NCI-H226 (cell line): ENCODE data around the gene ARPC5.

Source experiments
- DNase-seq: peaks from one replicate; pipeline ENCODE4 v3.0.0-alpha.2; 2015

Gene ARPC5

GRCh38 chr1:183584147-183584546 lies 51.4 kb downstream of the ARPC5 start:
- DNase-seq = no peak

- DNase-seq = no peak
These were observed 52.1 kb downstream of the ARPC5 start for GRCh38 chr1:183583466-183583865.

- DNase-seq = no peak
These were observed 53.4 kb downstream of the ARPC5 start for GRCh38 chr1:183582021-183582713.

- peak; percentile 17 for DNase-seq
These were observed 55.3 kb downstream of the ARPC5 start for GRCh38 chr1:183580281-183580682.

- DNase-seq = no peak
These were observed 56.7 kb downstream of the ARPC5 start for GRCh38 chr1:183578856-183579255.

DNA sequence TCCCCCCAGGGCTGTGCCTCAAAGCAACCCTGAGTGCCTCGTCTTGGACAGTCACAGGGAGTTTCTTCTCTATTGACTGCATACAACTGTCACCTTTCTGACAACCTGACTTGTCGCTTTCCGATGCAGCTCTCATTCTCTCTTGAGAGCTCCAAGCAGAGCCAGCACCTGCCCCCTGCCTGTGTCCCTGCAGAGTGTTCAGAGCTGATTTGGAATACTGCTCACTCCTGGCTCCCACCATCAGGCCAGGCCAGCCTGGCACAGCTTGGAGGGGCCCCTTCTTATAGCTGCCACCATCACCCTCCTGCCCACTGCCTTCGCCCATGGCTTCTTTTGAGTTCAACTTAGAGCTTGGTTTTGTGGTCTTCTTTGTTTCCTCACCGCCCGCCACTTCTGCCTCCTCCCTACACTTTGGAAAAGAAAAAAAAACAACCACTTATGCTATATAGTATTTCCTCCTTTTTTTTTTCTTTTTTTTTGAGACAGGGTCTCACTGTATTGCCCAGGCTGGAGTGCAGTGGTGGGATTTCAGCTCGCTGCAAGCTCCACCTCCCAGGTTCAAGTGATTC lies 57.6 kb downstream of the ARPC5 start:
- DNase-seq = no peak

DNA sequence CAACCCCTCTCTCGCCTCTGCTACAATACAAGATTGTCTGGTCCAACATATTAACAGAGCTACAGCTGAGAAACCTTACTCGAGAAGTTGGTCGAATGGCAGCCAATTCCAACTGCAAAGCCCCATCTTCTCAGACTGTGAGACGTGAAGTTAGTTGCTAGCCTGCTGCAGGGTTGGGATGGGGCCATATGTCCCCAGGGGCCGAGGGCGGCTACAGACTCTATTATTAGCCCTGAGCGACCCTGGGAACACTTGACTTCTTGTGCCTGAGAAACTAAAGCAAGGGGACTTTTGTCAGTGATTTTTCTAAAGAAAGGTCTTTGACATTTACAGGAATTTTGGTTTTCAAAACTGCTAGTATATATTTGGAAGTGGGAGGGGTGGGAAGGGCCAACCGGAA lies 59.0 kb downstream of the ARPC5 start:
- DNase-seq = no peak

DNA sequence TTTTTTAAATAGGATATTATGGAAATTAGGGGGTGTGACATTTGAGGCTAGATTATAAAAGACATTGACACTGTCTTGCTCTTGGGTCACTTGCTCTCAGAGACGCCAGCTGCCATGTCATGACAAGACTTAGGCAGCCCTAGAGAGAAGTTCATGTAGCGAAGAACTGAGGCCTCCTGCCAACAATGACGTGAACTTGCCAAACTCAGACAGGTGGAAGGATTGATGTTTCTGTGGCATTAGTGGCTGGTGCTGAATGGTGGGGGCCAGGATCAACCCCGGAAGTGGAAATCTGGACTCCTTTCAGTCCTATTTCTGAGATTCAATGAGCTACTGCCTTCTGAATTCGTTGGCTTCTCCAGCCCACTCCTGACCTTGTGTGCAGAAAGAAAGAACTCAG lies 60.0 kb downstream of the ARPC5 start:
- DNase-seq = no peak

DNA sequence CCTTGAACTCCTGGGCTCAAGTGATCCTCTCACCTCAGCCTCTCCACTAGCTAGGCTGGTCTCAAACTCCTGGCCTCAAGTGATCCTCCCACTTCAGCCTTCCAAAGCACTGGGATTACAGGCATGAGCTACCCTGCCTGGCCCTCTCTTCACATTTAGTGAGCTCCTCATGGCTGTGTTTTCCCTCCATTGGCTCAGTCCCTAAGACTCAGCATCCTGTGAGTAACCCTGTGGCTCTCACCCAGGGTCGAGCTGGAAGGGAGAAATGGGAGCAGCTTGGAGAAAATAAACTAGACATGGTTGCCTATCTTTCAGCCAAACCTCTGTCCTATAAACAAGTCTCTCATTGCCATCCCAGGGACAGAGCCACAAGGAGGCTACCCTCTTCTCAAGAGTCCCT lies 62.9 kb downstream of the ARPC5 start:
- DNase-seq = no peak

- no peak for DNase-seq
These were observed 63.8 kb downstream of the ARPC5 start for GRCh38 chr1:183571678-183572268.
